ENCODE results near the gene TBC1D1.

TBC1D1 gene

DNA sequence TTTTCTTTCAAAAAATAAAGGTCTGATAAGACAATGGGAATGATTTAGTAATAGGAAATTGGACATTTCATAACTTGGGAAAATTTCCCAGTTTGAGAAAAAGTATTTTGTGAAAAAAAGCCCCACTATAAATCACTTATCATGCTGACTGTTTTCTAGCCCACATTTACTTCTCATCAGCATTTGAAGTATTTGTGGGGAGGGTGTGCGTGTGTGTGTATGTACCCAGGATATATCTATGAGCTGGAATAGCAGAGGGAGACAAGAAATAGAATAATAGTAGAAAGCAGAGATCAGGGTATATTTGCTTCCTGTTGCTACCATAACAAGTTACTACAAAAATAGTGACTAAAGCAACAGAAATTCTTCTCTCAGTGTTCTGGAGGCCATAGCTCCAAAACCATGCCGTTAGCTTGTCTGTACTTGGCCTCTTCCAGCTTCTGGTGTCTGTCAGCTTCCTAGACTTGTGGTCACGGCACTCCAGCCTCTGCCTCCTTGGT lies 209.1 kb downstream of the TBC1D1 start:
- DNase-seq (ENCODE audit: low read depth in 2 of 2) = no peak

DNA sequence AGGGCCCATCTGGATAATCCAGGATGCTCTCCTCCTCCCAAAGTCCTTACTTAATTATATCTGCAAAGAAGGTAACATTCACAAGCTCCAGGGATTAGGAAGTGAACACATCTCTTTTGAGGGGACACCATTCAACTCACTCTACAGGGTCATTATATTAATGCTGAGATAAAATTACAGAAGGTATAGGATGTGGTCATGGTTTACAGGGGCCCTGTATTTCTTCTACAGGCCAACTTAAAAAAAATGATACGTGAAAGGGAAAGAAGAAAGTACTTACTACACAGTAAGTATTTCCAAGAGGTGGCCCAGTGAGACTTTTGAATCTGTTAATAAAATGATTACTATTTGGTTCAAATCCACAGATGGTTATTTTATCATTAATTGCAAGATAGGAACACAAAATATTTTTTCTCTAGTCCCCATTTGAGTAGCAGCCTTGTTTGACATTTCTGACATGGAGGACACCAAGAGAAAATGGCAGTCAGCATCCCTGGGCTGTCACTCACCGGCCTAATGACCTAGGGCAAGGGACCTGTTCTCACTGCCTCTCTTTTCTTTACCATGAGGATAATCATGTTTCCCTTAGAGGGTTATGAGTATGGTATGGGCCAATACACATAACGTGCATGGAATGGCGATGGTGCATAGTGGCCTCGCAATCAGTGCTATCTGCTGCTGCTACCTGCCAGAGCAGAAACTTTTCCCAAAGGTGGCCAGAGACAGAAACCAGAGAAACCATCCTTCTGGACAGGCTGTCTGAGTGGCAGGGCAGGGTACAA lies 209.8 kb downstream of the TBC1D1 start:
- no peak for DNase-seq (ENCODE audit: low read depth in 2 of 2)

GRCh38 chr4:38101563-38101962 lies 210.7 kb downstream of the TBC1D1 start:
- DNase-seq (ENCODE audit: low read depth in 2 of 2) = no peak

GRCh38 chr4:38102957-38103588 lies 212.2 kb downstream of the TBC1D1 start:
- no peak for DNase-seq (ENCODE audit: low read depth in 2 of 2)

GRCh38 chr4:38105475-38106220 lies 214.8 kb downstream of the TBC1D1 start:
- no peak for DNase-seq (ENCODE audit: low read depth in 2 of 2)

DNA sequence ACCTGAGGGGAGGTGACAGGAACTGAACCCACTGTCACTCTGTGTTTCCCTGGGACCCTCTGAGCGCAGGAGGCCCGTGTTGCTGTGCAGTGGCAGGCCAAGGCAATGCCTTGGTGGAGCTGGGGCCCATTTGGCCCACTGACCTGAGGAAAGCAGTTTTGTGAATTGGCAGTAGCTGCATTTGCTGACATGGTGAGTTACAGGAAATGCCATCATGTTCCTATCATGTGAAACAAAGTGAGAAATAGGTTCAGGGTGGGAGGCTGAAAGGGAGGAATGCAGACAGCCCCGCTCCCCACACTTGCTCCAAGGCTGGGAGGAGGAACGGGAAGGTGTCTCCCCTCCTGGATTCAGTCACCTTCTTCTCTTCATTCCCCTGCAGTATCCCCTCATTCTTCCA lies 215.4 kb downstream of the TBC1D1 start:
- no peak for DNase-seq (ENCODE audit: low read depth in 2 of 2)

DNA sequence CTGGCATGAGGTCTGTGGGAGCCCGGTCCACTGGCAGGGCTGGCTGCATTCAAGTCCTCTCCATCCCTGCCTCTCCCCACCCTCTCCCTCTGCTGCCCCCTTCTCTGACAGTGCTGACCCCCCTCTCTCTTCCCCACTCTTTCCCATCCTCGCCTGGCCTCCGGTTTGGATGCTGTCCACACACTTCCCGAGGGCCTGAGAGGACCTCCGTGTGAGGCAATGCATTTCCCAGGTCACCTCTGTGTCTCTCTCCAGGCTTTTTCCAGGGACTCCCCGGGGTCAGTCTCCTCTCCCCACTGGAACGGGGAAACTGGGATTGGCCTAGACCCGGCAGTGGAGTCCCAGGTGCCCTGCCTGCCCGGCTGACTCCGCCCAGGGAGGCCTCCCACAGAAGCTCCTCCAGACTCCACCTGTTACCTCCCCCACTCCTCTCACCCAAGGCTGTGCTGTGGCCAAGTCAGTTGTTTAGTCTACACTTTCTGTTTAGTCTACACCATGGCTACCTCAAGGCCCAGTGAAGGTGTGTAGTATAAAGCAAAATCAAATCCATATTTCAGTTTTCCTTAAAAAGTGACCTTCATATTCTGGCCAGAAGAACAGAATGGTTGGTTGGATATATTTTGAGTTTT lies 216.1 kb downstream of the TBC1D1 start:
- DNase-seq (ENCODE audit: low read depth in 2 of 2) = no peak

GRCh38 chr4:38107818-38108217 lies 216.9 kb downstream of the TBC1D1 start:
- no peak for DNase-seq (ENCODE audit: low read depth in 2 of 2)

DNA sequence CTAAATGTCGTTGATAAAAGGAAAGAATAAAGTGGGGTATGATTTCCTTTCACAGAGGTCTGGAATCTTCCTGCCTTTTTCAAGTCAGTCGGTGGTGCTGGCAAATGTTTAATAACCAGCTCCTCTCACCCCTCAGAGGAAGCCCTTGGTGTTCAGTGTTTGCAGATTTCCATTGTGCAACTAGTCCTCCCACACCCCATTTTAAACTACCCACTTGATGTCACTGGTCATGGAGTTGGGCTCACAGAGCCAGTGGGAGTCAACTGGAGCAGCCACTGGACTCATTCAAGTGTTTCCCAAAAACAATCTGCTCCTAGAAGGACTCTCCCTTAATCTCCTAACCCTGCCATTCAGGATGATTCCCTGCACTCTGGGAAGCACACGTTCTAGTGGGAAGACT lies 218.5 kb downstream of the TBC1D1 start:
- DNase-seq (ENCODE audit: low read depth in 2 of 2) = no peak

DNA sequence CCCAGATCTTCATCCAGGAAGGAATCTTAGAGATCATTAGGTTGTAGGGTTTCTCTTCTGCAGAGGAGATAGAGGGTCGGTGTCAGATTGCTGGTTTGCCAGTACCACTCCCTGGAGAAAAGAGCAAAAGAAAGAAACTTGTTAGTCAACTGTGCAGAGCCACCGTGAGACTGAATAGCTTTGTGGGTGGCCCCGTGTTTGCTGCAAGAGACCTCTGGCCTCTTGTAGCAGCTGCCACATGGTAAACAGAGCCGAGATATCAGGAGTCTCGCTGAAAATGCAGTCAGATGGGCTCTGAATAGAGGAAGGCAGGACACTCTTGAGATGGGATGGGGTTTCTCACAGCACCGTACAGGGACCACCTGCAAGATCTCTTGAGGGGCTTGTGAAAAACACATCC lies 219.0 kb downstream of the TBC1D1 start:
- DNase-seq (ENCODE audit: low read depth in 2 of 2) = no peak

GRCh38 chr4:38111024-38111423 lies 220.1 kb downstream of the TBC1D1 start:
- DNase-seq (ENCODE audit: low read depth in 2 of 2) = no peak

GRCh38 chr4:38111717-38112116 lies 220.8 kb downstream of the TBC1D1 start:
- DNase-seq (ENCODE audit: low read depth in 2 of 2) = no peak

GRCh38 chr4:38113132-38113531 lies 222.2 kb downstream of the TBC1D1 start:
- DNase-seq (ENCODE audit: low read depth in 2 of 2) = no peak

GRCh38 chr4:38113551-38113950 lies 222.7 kb downstream of the TBC1D1 start:
- DNase-seq (ENCODE audit: low read depth in 2 of 2) = no peak

DNA sequence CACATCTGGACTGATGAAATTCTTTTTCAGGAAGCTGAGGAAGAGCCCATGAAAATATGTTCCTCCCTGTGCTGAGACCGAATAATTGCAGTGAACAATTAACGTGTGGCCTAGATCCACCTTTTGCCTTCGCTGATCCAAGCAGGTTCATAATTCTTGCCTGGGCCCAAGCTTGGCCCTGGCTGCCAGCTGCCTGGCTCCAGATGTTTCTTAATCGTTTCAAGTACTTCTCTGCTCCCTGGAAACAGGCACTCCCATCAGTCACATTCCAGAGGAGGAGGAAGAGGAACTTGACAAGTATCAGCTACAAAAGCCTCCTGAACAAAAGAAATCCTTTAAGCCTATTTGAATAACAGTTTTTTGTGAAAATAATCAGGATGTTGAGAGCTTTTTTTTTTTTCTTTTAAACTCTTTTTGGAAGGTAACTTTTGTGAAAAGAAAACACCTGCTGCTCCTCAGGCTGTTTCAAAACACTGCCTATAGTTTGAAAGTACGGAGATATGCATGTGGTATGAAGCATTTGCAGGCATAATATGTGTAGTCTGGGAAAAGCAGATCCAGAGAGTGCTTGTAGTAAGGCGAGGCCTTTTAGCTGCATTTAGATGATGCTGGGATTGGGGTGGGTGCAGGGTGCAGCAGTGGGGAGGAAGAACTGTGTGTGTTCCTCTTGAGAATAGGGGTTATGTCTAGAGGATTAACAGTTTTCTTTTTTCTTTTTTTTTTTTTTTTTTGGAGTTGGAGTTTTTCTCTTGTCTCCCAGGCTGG lies 223.7 kb downstream of the TBC1D1 start:
- DNase-seq (ENCODE audit: low read depth in 2 of 2) = no peak

GRCh38 chr4:38115601-38116000 lies 224.7 kb downstream of the TBC1D1 start:
- no peak for DNase-seq (ENCODE audit: low read depth in 2 of 2)

- DNase-seq (ENCODE audit: low read depth in 2 of 2) = no peak
Observed at GRCh38 chr4:38117591-38117990, 226.7 kb downstream of the TBC1D1 start.

DNA sequence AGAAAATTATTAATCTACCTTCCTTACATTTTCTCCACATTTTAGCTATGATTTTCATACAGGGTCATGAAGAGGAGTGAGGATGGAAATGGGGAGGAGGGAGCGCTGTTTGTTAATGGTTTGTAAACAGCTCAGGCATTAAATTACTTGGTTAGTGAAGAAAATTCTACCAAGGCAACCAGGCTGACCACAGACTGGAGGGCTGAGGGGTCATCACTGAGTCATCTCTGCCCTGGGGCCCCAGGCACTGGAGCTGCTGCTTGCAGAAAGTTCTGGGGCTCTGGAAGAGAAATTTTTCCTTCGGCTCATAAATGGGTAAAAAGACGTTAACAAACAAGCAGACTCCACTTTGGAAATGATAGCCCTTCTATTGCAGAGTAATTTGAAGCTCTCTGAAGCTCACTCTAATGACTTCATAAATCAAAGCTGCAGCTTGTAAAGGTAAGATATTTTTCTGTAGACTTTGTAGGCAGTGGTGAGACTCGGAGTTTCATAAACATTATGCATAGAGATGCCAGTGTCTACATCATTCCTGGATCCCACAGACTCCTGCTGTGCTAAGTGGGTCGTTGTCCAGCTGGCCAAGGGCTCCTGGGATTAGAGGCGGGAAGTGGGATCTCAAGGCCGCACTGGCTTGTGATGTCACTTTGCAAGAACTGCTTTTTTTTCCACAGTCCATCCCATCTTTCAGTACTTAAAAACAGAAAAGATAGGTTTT lies 228.9 kb downstream of the TBC1D1 start:
- no peak for DNase-seq (ENCODE audit: low read depth in 2 of 2)

DNA sequence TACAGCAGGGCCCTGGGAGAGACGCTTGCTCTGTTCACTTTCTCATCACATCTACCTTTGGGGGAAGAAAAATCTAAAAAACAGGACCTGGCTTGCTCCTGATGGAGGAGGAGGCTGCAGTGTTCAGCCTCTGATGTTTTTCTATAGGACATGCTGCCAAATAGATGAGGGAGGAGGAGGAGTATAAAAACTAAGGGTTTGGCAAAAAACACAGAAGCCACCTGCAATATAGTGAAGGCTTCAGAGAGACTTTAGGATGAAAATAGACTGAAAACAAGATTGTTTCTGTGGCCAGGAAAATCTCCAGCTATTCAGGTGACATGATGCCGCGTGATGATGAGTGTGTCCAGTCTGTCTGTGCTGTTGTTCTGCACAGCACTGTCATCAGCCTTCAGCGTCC lies 229.9 kb downstream of the TBC1D1 start:
- DNase-seq (ENCODE audit: low read depth in 2 of 2) = no peak

GRCh38 chr4:38122060-38122459 lies 231.2 kb downstream of the TBC1D1 start:
- DNase-seq (ENCODE audit: low read depth in 2 of 2) = no peak

GRCh38 chr4:38123555-38123954 lies 232.7 kb downstream of the TBC1D1 start:
- no peak for DNase-seq (ENCODE audit: low read depth in 2 of 2)
